SK-N-MC (cell line): ENCODE data around the gene BOLA2B.
"Not testable (repeated sequence)": the region's sequence is repeated elsewhere in the genome, so short reads cannot be mapped to it uniquely, and the experiment has no call there.

Experiments
- DNase-seq: peaks from one replicate; pipeline ENCODE4 v3.0.0-alpha.2; 2011; ENCODE audit warnings: low read depth, low spot score
- H3K27ac ChIP-seq: fragments of 200-600 bp; sonication (generic); 2 replicates; pipeline ENCODE4 v1.5.1; 2016; ENCODE audit warnings: mixed run types
- H3K36me3 ChIP-seq: fragments of 200-600 bp; sonication (generic); 2 replicates; pipeline ENCODE4 v1.6.1; 2017; ENCODE audit warnings: antibody characterized with exemption, low read length, mixed read lengths; ENCODE audit not compliant: insufficient read depth
- H3K4me3 ChIP-seq: fragments of 200-600 bp; sonication (generic); 2 replicates; pipeline ENCODE4 v1.5.1; 2016
- H3K9ac ChIP-seq: fragments of 200-600 bp; sonication (generic); 2 replicates; pipeline ENCODE4 v1.8.0; 2017; ENCODE audit warnings: mixed run types, mixed read lengths; ENCODE audit not compliant: insufficient read length
- H3K9me3 ChIP-seq: fragments of 200-600 bp; sonication (generic); 2 replicates; pipeline ENCODE4 v1.6.1; 2017; ENCODE audit warnings: low read depth, mild to moderate bottlenecking, antibody characterized with exemption, low read length, moderate library complexity, mixed read lengths
- EZH2 ChIP-seq: fragments of 200-600 bp; sonication (generic); IDR thresholded peaks from one replicate; pipeline ENCODE4 v1.6.1; 2017; ENCODE audit warnings: antibody characterized with exemption
- FOXP2 ChIP-seq: optimal IDR thresholded peaks from 2 replicates; pipeline ENCODE3; 2011; ENCODE audit warnings: mild to moderate bottlenecking, moderate library complexity; ENCODE audit not compliant: insufficient read depth; ENCODE audit errors: extremely low read length, control extremely low read depth
- POLR2AphosphoS5 ChIP-seq: IDR thresholded peaks from 2 replicates; pipeline ENCODE4 v1.6.1; 2012; ENCODE audit warnings: mild to moderate bottlenecking, low read depth, low read length, borderline replicate concordance

The BOLA2B gene

GRCh38 chr16:30183233-30184095, 10.0 kb downstream of the BOLA2B start, which contains the start of gene CORO1A:
Gene CORO1A, plus strand, starts transcription at chr16:30183602. Its CDS starts 1,608 bp downstream, at chr16:30185210.
- peak; percentile 24 for DNase-seq
- H3K4me3 ChIP-seq: peak within 1 kb of the TSS; percentile 88
- peak; percentile 65 for TF ChIP-seq POLR2AphosphoS5
- no peak for TF ChIP-seq EZH2
- no peaks in the 10 kb centered on the region for H3K36me3 ChIP-seq
- peak within 1 kb of the TSS; percentile 46 for H3K9ac ChIP-seq
- H3K27ac ChIP-seq: no peak within 1 kb of the TSS
- no peaks in the 10 kb centered on the region for H3K9me3 ChIP-seq

DNA sequence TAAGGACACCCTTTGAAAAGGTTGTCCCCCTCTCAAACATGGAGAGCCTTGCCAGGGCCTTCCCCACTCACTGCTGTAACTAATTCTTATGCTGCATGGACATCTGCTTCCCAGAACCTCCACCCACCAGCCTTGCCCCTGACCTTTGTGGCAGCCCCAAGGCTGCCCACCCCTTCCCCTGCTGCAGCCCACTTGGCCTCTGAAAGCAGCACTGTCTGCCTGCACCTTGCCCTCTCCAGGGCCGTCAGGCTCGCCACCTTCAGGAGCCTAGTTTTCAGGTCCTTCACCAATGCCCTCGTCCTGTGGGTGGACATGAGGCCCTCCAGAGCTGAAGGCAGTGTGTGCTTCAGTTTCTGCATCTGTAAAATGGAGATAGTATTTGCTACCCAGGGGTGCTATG, 12.7 kb downstream of the BOLA2B start:
- no peak overlapping the region for H3K4me3 ChIP-seq
- no peak overlapping the region for H3K9ac ChIP-seq
- no peak overlapping the region for H3K27ac ChIP-seq
- H3K36me3 ChIP-seq: no peaks in the 10 kb centered on the region
- TF ChIP-seq POLR2AphosphoS5: no peak
- no peak for DNase-seq
- H3K9me3 ChIP-seq: no peaks in the 10 kb centered on the region

- no peaks in the 10 kb centered on the region for H3K9me3 ChIP-seq
- no peak overlapping the region for H3K9ac ChIP-seq
- H3K36me3 ChIP-seq: no peaks in the 10 kb centered on the region
- no peak overlapping the region for H3K27ac ChIP-seq
- no peak overlapping the region for H3K4me3 ChIP-seq
- no peak for DNase-seq
- TF ChIP-seq EZH2 (no peak), FOXP2 (no peak), POLR2AphosphoS5 (no peak)
Measured at GRCh38 chr16:30179931-30180330, 13.5 kb downstream of the BOLA2B start.

- Histone ChIP-seq H3K9ac (no peak overlapping the region), H3K4me3 (no peak overlapping the region), H3K27ac (no peak overlapping the region), H3K9me3 (no peaks in the 10 kb centered on the region), H3K36me3 (no peaks in the 10 kb centered on the region)
- DNase-seq: no peak
- TF ChIP-seq EZH2 (no peak), FOXP2 (no peak), POLR2AphosphoS5 (no peak)
Measured at GRCh38 chr16:30179195-30179594, 14.3 kb downstream of the BOLA2B start.

DNA sequence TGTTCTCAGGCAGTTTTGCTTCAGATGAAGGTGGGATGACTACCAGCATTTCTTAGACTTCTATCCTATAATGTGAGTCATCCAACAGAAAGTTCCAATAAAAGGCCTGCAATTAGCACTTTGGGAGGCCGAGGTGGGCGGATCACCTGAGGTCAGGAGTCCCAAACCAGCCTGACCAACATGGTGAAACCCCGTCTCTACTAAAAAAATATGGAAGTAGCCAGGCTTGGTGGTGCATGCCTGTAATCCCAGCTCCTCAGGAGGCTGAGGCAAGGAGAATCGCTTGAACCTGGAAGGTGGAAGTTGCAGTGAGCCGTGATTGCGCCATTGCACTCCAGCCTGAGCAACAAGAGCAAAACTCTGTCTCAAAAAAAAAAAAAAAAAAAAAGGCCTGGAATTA, 16.6 kb downstream of the BOLA2B start:
- not testable (repeated sequence) for H3K9ac ChIP-seq, DNase-seq, H3K4me3 ChIP-seq, H3K9me3 ChIP-seq, H3K36me3 ChIP-seq, H3K27ac ChIP-seq

- Histone ChIP-seq H3K4me3 (no peak overlapping the region), H3K9ac (no peak overlapping the region), H3K36me3 (no peaks in the 10 kb centered on the region), H3K27ac (no peak overlapping the region), H3K9me3 (no peaks in the 10 kb centered on the region)
- TF ChIP-seq FOXP2: no peak
- TF ChIP-seq POLR2AphosphoS5: no peak
- TF ChIP-seq EZH2: no peak
- DNase-seq: no peak
Measured at GRCh38 chr16:30173054-30173453, 20.4 kb downstream of the BOLA2B start.

DNA sequence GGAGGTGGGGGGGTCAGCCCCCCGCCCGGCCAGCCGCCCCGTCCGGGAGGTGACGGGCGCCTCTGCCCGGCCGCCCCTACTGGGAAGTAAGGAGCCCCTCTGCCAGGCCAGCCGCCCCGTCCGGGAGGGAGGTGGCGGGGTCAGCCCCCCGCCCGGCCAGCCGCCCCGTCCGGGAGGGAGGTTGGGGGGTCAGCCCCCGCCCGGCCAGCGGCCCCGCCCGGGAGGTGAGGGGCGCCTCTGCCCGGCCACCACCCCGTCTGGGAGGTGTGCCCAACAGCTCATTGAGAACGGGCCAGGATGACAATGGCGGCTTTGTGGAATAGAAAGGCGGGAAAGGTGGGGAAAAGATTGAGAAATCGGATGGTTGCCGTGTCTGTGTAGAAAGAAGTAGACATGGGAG, 23.3 kb downstream of the BOLA2B start:
- not testable (repeated sequence) for H3K9ac ChIP-seq, H3K4me3 ChIP-seq, H3K9me3 ChIP-seq, H3K36me3 ChIP-seq, DNase-seq, H3K27ac ChIP-seq

GRCh38 chr16:30169416-30169815, 24.1 kb downstream of the BOLA2B start:
- H3K4me3 ChIP-seq, H3K9me3 ChIP-seq, H3K36me3 ChIP-seq, H3K9ac ChIP-seq, DNase-seq, H3K27ac ChIP-seq: not testable (repeated sequence)

- H3K27ac ChIP-seq, H3K9me3 ChIP-seq, H3K4me3 ChIP-seq, DNase-seq, H3K36me3 ChIP-seq, H3K9ac ChIP-seq: not testable (repeated sequence)
Measured at GRCh38 chr16:30168746-30169145, 24.7 kb downstream of the BOLA2B start.
